GM23338 (cell line): ENCODE results near the gene TSTD2.
"Not testable (repeated sequence)": the region's sequence is repeated elsewhere in the genome, so short reads cannot be mapped to it uniquely, and the experiment has no call there.

Experiments
- CTCF ChIP-seq, 2 experiments: fragments of 200-600 bp in 1 of 2; sonication (generic) in 1 of 2; conservative IDR thresholded peaks; 2 replicates each; pipeline versions ENCODE4 v1.5.1 to v1.6.1; 2016 to 2017; ENCODE audit warnings: antibody characterized with exemption in 2 of 2, low read depth in 2 of 2, mild to moderate bottlenecking in 2 of 2, moderate library complexity in 1 of 2
- POLR2AphosphoS5 ChIP-seq: IDR thresholded peaks from 2 replicates; pipeline ENCODE4 v1.6.1; 2016; ENCODE audit warnings: antibody characterized with exemption, low read depth

DNA sequence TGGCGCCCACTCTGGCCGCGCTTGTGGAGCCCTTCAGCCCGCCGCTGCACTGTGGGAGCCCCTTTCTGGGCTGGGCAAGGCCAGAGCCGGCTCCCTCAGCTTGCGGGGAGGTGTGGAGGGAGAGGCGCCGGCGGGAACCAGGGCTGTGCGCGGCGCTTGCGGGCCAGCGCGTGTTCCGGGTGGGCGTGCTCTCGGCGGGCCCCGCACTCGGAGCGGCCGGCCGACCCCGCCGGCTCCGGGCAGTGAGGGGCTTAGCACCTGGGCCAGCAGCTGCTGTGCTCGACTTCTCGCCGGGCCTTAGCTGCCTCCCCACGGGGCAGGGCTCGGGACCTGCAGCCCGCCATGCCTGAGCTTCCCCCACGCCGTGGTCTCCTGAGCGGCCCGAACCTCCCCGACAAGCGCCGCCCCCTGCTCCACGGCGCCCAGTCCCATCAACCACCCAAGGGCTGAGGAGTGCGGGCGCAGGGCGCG is 59.0 kb downstream of the TSTD2 start:
- not testable (repeated sequence) for TF ChIP-seq CTCF (conservative IDR thresholded peaks at IDR 0.05; ENCODE audit: low read depth in 2 of 2); POLR2AphosphoS5
